Daoy (cell line): ENCODE measurements around the gene ATG3. TPM values are rescaled to one million over a fixed set of nuclear protein-coding genes. Genes with fewer than 3 reads are reported as not detected.
A peak's percentile ranks its signal among the peaks of the same experiment; 100 is the strongest.
"Not testable (repeated sequence)": the region's sequence is repeated elsewhere in the genome, so short reads cannot be mapped to it uniquely, and the experiment has no call there.

Source experiments
- DNase-seq: peaks from one replicate; pipeline ENCODE4 v3.0.0-alpha.2; 2015; ENCODE audit warnings: low read depth
- total RNA-seq: library from RNA; depleted of rRNA; stranded (reverse); fragments of >200 nt; shearing (Covaris generic); gene quantifications from 2 replicates; pipeline ENCODE4 v1.2.3, GENCODE V29; 2014; rRNA removed

The ATG3 gene
- total RNA-seq, 1 experiment from 2014 or later = 93.4 TPM

DNA sequence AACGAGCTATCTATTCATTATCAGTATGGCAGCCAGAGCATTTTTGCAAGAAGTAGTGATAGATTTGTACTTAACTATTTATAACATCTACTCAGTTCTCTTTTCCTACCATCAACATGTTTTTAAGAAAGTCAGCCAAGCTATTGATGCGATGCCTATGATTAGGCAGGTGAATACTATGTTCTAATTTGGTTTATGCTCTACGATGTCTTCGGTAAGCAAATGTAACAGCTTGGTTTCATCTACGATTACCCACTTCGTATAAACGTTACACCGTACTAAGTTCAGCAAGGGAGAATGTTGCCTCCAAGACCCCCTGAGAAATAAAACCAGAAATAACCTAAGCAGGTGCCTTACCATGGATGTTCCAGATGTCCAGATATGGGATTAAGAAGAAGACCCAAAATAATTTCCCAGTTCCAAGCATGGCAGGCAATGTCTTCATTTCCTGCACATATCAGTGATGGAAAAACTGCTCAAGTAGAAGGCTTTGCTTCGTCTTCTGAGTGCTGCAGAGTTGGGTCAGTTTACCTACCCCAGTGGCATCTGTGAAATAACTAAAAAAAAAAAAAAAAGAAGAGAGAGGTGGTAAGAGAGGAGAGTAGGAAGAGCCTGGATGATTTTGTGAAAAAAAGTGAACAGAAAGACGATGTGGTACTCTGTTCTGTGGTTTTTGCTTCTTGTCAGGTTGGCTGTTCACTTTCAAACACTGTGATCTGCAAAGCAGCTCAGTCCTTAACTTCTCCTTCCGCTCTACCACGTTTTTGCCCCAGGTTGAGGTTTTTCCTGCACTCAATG is 62.6 kb downstream of the ATG3 start, which contains the start of gene BTLA:
Gene BTLA (minus strand): TSS at position 559 of the 798 bp plus-strand sequence. CDS start 114 bp downstream, at position 445.
- no peak for DNase-seq

DNA sequence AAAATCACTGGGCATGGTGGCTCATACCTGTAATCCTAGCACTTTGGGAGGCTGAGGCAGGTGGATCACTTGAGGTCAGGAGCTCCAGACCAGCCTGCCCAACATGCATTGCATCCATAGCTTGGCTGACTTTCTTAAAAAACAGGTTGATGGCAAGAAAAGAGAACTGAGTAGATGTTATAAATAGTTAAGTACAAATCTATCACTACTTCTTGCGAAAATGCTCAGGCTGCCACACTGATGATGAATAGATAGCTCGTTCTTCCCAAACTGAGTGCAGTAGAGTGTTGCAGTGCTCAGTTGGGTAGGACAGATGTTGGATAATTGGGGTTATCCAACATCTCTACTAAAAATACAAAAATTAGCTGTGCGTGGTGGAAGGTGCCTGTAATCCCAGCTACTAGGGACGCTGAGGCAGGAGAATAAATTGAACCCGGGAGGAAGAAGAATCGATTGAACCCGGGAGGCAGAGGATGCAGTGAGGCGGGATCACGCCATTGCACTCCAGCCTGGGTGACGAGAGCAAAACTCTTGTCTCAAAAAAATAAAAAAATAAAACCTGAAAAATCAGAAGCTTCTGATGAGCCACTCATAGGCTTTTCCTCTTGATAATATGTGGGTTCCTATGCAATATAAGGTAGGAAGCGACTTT is 63.7 kb downstream of the ATG3 start:
- DNase-seq = no peak

DNA sequence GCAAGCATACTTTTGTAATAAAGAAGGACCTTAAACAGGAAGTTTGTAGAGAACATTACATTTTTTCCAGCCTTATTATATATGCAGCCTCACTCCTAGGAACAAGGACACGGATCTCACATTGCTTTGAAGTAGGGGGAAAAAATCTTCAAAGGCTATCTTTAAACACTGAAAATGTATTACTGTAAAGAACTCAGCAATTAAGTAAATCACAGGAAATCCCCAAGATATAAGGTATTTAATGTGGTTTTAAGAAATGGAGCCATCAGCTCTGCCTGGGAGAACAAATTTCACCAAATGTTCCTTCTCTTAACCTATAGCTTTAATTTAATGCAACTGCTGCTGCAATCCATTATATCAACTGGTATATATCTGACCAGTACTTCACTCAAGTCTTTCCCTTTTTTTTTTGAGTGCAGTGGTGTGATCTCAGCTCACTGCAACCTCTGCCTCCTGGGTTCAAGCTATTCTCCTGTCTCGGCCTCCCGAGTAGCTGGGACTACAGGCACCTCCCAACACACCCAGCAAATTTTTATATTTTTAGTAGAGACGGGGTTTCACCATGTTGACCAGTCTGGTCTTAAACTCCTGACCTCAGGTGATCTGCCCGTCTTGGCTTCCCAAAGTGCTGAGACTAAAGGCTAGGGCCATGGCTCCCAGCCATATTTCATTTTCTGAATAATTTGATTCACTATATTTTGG is 65.2 kb downstream of the ATG3 start:
- no peak for DNase-seq

DNA sequence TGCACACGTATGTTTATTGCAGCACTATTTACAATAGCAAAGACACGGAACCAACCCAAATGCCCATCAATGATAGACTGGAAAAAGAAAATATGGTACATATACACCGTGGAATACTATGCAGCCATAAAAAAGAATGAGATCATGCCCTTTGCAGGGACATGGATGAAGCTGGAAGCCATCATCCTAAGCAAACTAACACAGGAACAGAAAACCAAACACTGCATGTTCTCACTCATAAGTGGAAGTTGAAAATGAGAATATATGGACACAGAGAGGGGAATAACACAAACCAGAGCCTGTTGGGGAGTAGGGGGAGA is 67.4 kb downstream of the ATG3 start:
- DNase-seq = not testable (repeated sequence)

DNA sequence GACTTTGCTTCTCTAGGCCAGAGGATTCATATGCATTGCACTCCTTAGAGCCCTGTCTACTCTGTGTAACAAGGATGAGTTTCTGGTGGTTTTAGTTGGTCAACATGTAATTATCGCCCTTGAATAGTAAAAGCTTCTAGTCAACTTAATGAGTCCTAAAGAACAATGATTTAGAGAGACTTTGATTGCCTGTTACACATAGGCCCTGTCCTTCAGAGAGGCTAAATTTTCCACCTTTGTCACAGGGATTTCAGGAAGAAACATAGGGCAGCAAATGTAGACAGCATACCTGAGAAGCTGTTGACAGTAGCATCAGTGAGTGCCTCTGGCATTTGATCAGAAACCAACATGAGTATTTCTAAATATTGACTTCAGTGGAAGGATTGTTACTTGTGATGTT is 69.6 kb downstream of the ATG3 start:
- no peak for DNase-seq

DNA sequence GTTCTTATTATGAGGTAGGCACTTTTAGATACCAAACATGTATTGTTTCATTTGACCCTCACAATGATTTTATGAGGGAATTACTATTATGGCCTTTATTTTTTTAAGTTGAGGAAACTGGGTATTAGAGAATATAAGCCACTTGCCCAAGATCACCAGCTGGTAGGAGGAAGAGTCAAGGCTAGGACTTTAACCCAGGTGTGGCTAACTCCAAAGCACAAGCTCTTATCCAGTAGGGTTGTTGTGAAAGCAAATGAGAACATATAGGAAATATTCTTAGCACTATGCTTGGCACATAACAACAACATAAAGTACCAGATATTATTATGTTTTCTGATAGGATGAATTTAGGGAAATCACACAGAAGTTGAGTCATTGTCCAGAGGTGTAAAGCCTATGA is 70.4 kb downstream of the ATG3 start:
- DNase-seq = no peak

DNA sequence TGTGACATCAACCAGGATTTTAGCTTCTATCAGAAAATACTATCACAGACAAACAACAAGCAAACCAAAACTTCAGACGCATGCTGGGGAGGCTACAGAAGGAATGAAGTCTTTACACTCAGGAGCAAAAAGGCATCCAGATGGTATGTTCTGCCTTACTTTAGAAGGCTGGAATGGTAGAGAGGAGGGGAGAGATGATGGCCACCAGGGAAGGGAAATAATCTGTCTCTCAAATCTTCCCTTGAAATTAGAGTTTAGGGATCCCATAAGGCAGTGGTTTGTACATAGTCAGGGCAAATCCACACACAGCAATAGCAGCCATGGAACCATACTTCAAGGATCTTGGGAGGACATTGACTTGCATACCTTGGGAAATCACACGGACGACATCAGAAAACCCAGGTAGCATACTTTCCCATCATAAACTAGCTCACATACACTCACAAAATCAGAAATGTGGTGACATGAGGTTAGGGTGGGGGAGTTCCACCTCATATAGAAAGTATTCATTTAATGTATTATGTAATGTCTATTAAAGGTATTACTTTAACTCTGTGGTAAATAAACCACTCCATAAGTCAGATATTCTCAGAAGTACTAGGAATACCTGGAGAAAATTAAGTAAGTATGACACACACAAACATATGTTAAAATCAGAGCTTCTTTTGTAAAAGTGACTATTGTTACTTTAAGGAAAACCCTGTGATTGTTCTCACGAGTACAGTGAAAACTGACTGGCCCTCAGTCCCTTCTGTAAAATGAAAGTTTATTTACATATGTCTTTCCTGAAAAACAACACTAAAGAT is 71.9 kb downstream of the ATG3 start:
- DNase-seq = no peak

DNA sequence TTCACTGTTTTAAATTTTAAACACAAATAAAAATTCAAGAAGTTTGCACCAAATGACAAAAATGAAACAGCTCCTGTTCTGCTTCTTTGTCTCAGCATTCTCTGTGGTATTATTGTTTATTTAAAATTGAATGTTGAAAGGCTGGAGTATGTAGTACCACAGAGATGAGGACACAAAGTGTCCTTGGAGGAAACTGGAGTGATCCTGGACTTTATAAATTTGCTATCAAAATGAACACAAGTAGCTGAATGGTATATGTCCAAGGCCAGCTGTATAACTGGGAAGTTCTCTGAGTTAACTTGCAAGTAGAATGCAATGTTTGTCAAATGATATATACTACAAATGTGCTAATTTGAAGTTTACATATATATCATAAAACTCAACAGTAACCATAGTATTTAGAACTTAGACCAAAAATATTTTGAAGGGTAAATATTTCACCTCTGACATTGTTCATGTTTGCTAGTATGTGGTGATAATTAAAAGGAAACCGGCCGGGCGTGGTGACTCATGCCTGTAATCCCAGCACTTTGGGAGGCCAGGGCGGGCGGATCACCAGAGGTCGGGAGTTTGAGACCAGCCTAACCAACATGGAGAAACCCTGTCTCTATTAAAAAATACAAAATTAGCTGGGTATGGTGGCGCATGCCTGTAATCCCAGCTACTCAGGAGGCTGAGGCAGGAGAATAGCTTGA is 74.8 kb downstream of the ATG3 start:
- DNase-seq = peak; percentile 27

DNA sequence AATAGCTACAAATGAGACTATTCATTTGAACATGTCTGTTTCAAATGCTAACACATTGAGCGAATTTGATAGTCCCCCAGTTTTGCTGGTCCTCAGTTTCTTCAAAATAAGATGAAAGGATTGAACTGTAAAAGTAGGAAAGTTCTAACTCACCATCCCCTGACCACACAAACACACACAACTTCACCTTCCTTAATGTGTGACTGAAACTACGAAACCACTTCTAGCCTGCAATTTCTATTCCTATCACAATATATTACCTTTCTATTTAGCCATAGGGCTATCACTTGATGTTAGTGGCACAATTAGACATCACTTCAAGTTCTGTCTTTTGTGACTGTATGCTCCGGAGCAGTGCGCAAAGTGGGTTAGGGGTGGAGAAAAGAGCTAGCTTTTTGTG is 77.4 kb downstream of the ATG3 start:
- no peak for DNase-seq

DNA sequence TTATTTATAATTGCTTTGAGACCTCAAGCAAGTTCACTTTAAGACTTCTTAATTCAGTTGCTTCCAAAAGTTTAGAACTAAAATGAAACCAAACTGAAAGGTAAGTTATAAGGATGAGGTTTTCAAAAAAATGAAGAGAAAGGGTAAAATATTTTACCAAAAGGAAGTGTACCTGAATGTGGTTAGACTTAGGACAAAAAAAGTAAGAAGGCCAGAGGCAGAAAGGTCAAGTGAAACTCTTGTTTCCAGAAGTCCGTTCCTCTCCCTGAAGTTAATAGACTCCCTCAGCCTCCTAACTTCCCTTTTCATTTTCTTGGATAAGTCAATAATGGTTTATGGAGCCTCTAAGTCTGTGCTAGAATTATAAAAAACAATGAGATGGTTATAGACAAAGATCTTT is 79.1 kb downstream of the ATG3 start:
- DNase-seq = no peak

Other genes starting within 250 kb of the ATG3 start
- gene CD200, start 228.8 kb downstream of the ATG3 start, total RNA-seq = 0.06 TPM in 1 of 2 replicates, not detected in the other
- not detected in 2 replicates for gene BTLA, start 62.5 kb downstream of the ATG3 start, total RNA-seq
- 36.3 and 56.1 TPM in 2 replicates for gene SLC35A5, start 83 bp upstream of the ATG3 start, total RNA-seq
- 60.9 and 77.8 TPM in 2 replicates for gene CCDC80, start 79.2 kb upstream of the ATG3 start, total RNA-seq